MCF 10A (cell line): ENCODE measurements around the gene DDX1. TPM values are rescaled to one million over a fixed set of nuclear protein-coding genes. Genes with fewer than 3 reads are reported as not detected.
A peak's percentile ranks its signal among the peaks of the same experiment; 100 is the strongest.

ENCODE experiments used
- BruUV-seq: library from RNA; stranded (reverse); fragments of 400-500 nt; replicated peaks from 2 replicates; lab custom pipeline; 2021; lab: Mats Ljungman, UMichigan
- CTCF ChIA-PET: fragments of 300-600 bp; sonication (Branson Sonifier 250); formaldehyde crosslinking; extraction: SDS; loops from one replicate; lab custom pipeline; 2021; ENCODE audit warnings: antibody characterized with exemption, inconsistent platforms; lab: Yijun Ruan, JAX
- POLR2A ChIA-PET: fragments of 300-600, 350-650 bp; sonication (Branson Sonifier 250); formaldehyde crosslinking; extraction: SDS; loops from one replicate; lab custom pipeline; 2020; ENCODE audit warnings: antibody characterized with exemption, inconsistent platforms; lab: Yijun Ruan, JAX
- DNase-seq: peaks from one replicate; pipeline ENCODE4 v3.0.0-alpha.2; 2018; ENCODE audit not compliant: unreplicated experiment
- H3K27ac Mint-ChIP-seq: one replicate; pipeline ENCODE4 v1.8.0; 2022; ENCODE audit warnings: mild to moderate bottlenecking, low read depth, mixed read lengths; ENCODE audit not compliant: unreplicated experiment
- H3K27me3 Mint-ChIP-seq: one replicate; pipeline ENCODE4 v1.8.0; 2022; ENCODE audit warnings: mixed read lengths; ENCODE audit not compliant: insufficient read depth, unreplicated experiment
- H3K36me3 Mint-ChIP-seq: one replicate; pipeline ENCODE4 v1.8.0; 2022; ENCODE audit warnings: mild to moderate bottlenecking, moderate library complexity, mixed read lengths; ENCODE audit not compliant: insufficient read depth, unreplicated experiment
- H3K4me1 Mint-ChIP-seq: one replicate; pipeline ENCODE4 v1.8.0; 2022; ENCODE audit warnings: mixed read lengths; ENCODE audit not compliant: insufficient read depth, unreplicated experiment
- H3K4me3 Mint-ChIP-seq: one replicate; pipeline ENCODE4 v1.8.0; 2022; ENCODE audit warnings: mild to moderate bottlenecking, moderate library complexity, mixed read lengths; ENCODE audit not compliant: unreplicated experiment
- H3K9me3 Mint-ChIP-seq: one replicate; pipeline ENCODE4 v1.8.0; 2022; ENCODE audit warnings: mixed read lengths; ENCODE audit not compliant: unreplicated experiment
- CTCF ChIP-seq: fragments of 200-600 bp; IDR thresholded peaks from one replicate; pipeline ENCODE4 v1.8.0; 2022; ENCODE audit warnings: antibody characterized with exemption, mild to moderate bottlenecking; ENCODE audit not compliant: unreplicated experiment
- intact Hi-C: fragments of 100-400 bp; cut with micrococcal nuclease; formaldehyde crosslinking; loops from 2 replicates; pipeline ENCODE4 v1.14.1; 2022
- total RNA-seq: library from RNA; stranded (reverse); gene quantifications from 2 replicates; pipeline ENCODE4 v1.2.3, GENCODE V29; 2022

DDX1 gene
- total RNA-seq, 1 experiment from 2014 or later, result 119 TPM

- Mint-ChIP-seq H3K4me1 (peaks cover 38% of the 10 kb centered on the region), H3K4me3 (no peak overlapping the region), H3K27me3 (no peaks in the 10 kb centered on the region), H3K36me3 (peaks cover 5% of the 10 kb centered on the region), H3K27ac (no peak overlapping the region), H3K9me3 (no peaks in the 10 kb centered on the region)
- ChIA-PET CTCF (interaction anchor here (0.6 to 1.1 kb wide), 4 partner anchors 26 to 1086 kb away, joined by 3 to 4 read pairs (median 4); no protein-coding TSS in a partner anchor), POLR2A (interaction anchor here (0.6 to 1.1 kb wide), 2 partner anchors 11 to 18 kb away, joined by 3 read pairs; no protein-coding TSS in a partner anchor)
- no peak for DNase-seq
- intact Hi-C loops, result no loop called here
- BruUV-seq, result no TSS peak
- no peak for TF ChIP-seq CTCF
These were observed 79.7 kb downstream of the DDX1 start for GRCh38 chr2:15671409-15671808.

DNA sequence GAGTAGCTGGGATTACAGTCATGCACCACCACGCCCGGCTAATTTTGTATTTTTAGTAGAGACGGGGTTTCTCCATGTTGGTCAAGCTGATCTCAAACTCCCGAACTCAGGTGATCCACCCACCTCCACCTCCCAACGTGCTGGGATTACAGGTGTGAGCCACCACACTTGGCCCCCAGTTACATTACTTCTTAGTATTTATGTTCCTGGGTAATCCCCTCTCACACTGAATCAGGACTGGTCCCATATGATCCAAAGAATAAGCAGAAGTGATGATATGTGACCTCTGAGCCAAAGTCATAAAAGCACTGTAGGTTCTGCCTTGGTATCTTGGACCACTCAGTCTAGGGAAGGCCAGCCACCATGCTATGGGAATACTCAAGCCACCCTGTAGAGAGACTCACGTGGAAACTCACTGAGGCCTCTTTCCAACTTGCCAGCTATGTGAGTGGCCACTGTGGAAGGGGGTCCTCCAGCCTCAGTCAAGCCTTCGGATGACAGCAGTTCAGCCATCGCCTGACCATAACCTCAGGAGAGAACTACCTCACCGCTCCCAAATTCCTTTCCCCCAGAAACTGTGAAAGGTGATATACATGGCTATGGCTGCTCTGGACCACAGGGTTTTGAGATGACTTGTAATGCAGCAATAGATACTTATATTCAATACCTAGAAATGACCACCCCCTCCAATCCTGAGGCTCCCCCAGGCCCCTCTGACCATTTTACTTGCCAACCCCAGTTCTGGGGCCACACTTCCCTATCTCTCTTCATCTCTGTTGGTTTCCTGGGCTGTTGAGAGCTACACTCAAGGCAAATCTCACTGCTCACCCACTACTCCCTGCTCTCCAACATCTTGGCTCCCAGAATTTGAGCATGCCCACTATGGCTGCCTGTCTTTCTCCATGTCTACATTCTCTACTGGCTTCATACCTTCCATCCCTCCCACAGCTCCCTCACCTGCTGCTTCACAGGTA lies 80.5 kb downstream of the DDX1 start:
- TF ChIP-seq CTCF, result no peak
- CTCF ChIA-PET, result interaction anchor here (0.6 kb wide), 2 partner anchors 27 to 29 kb away, joined by 4 read pairs; no protein-coding TSS in a partner anchor

GRCh38 chr2:15672961-15673918 lies 81.6 kb downstream of the DDX1 start:
- H3K4me1 Mint-ChIP-seq, result peaks cover 24% of the 10 kb centered on the region

More for the DNA sequence above, 80.5 kb downstream of the DDX1 start:
- POLR2A ChIA-PET, result interaction anchor here (1.1 kb wide), 1 partner anchor 10 kb away, joined by 3 read pairs; no protein-coding TSS in a partner anchor
- Mint-ChIP-seq H3K9me3 (no peaks in the 10 kb centered on the region), H3K27ac (no peak overlapping the region), H3K4me1 (peaks cover 35% of the 10 kb centered on the region), H3K36me3 (peaks cover 5% of the 10 kb centered on the region), H3K4me3 (no peak overlapping the region), H3K27me3 (no peaks in the 10 kb centered on the region)
- intact Hi-C loops, result no loop called here
- no peak for DNase-seq
- BruUV-seq, result no TSS peak

More at GRCh38 chr2:15672961-15673918, 81.6 kb downstream of the DDX1 start:
- H3K36me3 Mint-ChIP-seq, result peaks cover 5% of the 10 kb centered on the region
- H3K9me3 Mint-ChIP-seq, result no peaks in the 10 kb centered on the region
- intact Hi-C loops, result no loop called here
- H3K27me3 Mint-ChIP-seq, result no peaks in the 10 kb centered on the region
- ChIA-PET POLR2A (no interaction called here), CTCF (no interaction called here)
- BruUV-seq, result no TSS peak
- H3K27ac Mint-ChIP-seq, result peak overlapping the region; percentile 39
- H3K4me3 Mint-ChIP-seq, result no peak overlapping the region
- DNase-seq, result no peak
- no peak for TF ChIP-seq CTCF
